Keratinocyte (primary cell): ENCODE measurements around the gene ILK. TPM values are rescaled to one million over a fixed set of nuclear protein-coding genes. Genes with fewer than 3 reads are reported as not detected.

Source experiments
- DNase-seq: peaks from one replicate; pipeline ENCODE4 v3.0.0-alpha.2; 2011; ENCODE audit warnings: low read depth, missing footprints, low spot score
- FAIRE-seq: peaks from 2 replicates; lab custom pipeline; 2011; peaks lifted over from hg19 to GRCh38; lab: Jason Lieb, UNC
- H2AFZ ChIP-seq: 2 replicates; pipeline ENCODE4 v1.6.0; 2012; ENCODE audit warnings: low read length, control low read depth, inconsistent platforms; ENCODE audit not compliant: control insufficient read depth
- H3K27ac ChIP-seq: 2 replicates; pipeline ENCODE4 v1.5.1; 2011; ENCODE audit warnings: low read length; ENCODE audit not compliant: control insufficient read depth, insufficient read depth
- H3K27me3 ChIP-seq: 3 replicates; pipeline ENCODE4 v1.6.0; 2011; ENCODE audit warnings: low read length; ENCODE audit not compliant: control insufficient read depth, insufficient read depth; ENCODE audit errors: extremely low read depth
- H3K36me3 ChIP-seq, 2 experiments: 2 replicates in 1 of 2; 3 replicates in 1 of 2; pipeline ENCODE4 v1.5.1; 2011; ENCODE audit warnings: low read length in 2 of 2, mild to moderate bottlenecking in 1 of 2; ENCODE audit not compliant: control insufficient read depth in 2 of 2, insufficient read depth in 2 of 2; ENCODE audit errors: extremely low read depth in 1 of 2
- H3K4me1 ChIP-seq: 3 replicates; pipeline ENCODE4 v1.5.1; 2011; ENCODE audit warnings: low read length; ENCODE audit not compliant: control insufficient read depth, insufficient read depth; ENCODE audit errors: extremely low read depth
- H3K4me2 ChIP-seq: 3 replicates; pipeline ENCODE4 v1.6.0; 2011; ENCODE audit warnings: low read depth, low read length; ENCODE audit not compliant: control insufficient read depth, insufficient read depth; ENCODE audit errors: extremely low read depth
- H3K4me3 ChIP-seq, 3 experiments: fragments of 200-600 bp in 1 of 3; sonication (generic) in 1 of 3; 2 replicates in 2 of 3; 3 replicates in 1 of 3; pipeline ENCODE4 v1.5.1; 2011 to 2016; ENCODE audit warnings: low read length in 3 of 3, mild to moderate bottlenecking in 3 of 3, control low read depth in 2 of 3, inconsistent platforms in 1 of 3, low read depth in 1 of 3, mixed read lengths in 1 of 3, mixed run types in 1 of 3, moderate library complexity in 1 of 3; ENCODE audit not compliant: control insufficient read depth in 2 of 3, insufficient read depth in 2 of 3; ENCODE audit errors: extremely low read depth in 1 of 3
- H3K79me2 ChIP-seq: 2 replicates; pipeline ENCODE4 v1.6.0; 2012; ENCODE audit warnings: low read length; ENCODE audit not compliant: control insufficient read depth, insufficient read depth
- H3K9ac ChIP-seq: 3 replicates; pipeline ENCODE4 v1.6.0; 2011; ENCODE audit warnings: low read length; ENCODE audit not compliant: control insufficient read depth, insufficient read depth; ENCODE audit errors: extremely low read depth
- H3K9me1 ChIP-seq: 3 replicates; pipeline ENCODE4 v1.6.0; 2011; ENCODE audit warnings: low read length; ENCODE audit not compliant: control insufficient read depth, insufficient read depth; ENCODE audit errors: extremely low read depth
- H3K9me3 ChIP-seq: 2 replicates; pipeline ENCODE4 v1.5.1; 2012; ENCODE audit warnings: low read depth, low read length; ENCODE audit not compliant: control insufficient read depth
- H4K20me1 ChIP-seq: 3 replicates; pipeline ENCODE4 v1.6.0; 2011; ENCODE audit warnings: low read length; ENCODE audit not compliant: control insufficient read depth, insufficient read depth; ENCODE audit errors: extremely low read depth
- CTCF ChIP-seq, 3 experiments: IDR thresholded peaks in 1 of 3; conservative IDR thresholded peaks in 1 of 3; optimal IDR thresholded peaks in 1 of 3; 2 replicates in 2 of 3; 3 replicates in 1 of 3; pipeline versions ENCODE3 to v1.5.1; 2011; ENCODE audit warnings: low read length in 3 of 3, mild to moderate bottlenecking in 3 of 3, moderate library complexity in 2 of 3, control low read depth in 1 of 3, inconsistent platforms in 1 of 3; ENCODE audit not compliant: insufficient read depth in 2 of 3; ENCODE audit errors: extremely low read depth in 1 of 3
- EZH2 ChIP-seq: IDR thresholded peaks from one replicate; pipeline ENCODE4 v1.6.1; 2012; ENCODE audit warnings: inconsistent platforms, mild to moderate bottlenecking, low read length, moderate library complexity
- dilution Hi-C: fragments of 300-500 bp; cut with MboI; formaldehyde crosslinking; loops from one replicate; pipeline ENCODE4 v1.7.0; 2020; ENCODE audit warnings: low sequenced_read_pairs; ENCODE audit not compliant: extremely low pct_ligation_motif_present
- polyA plus RNA-seq, 5 experiments: library from polyadenylated mRNA; depleted of rRNA in 3 of 5; stranded (reverse) in 3 of 5; stranded (forward) in 1 of 5; unstranded in 1 of 5; fragments of >200 nt; gene quantifications; 1 replicate in 1 of 5; 2 replicates in 3 of 5; 3 replicates in 1 of 5; pipeline versions ENCODE4 v1.2.1 to v1.2.3, GENCODE V29; 2011 to 2012; ENCODE audit warnings: missing spikeins in 2 of 5, low read depth in 1 of 5, low replicate concordance in 1 of 5

Gene ILK
- polyA plus RNA-seq, 1 donor (not counting 4 experiments of a cell fraction or from before 2014, with no cell fraction given), result 117 TPM

- peaks cover 5% of the 10 kb centered on the region for H3K4me1 ChIP-seq
- DNase-seq (no peak), FAIRE-seq (no peak)
- H3K4me3 ChIP-seq, result no peak overlapping the region
- no peak overlapping the region for H3K9ac ChIP-seq
- H3K27me3 ChIP-seq, result no peaks in the 10 kb centered on the region
- H3K27ac ChIP-seq, result no peak overlapping the region
- no peaks in the 10 kb centered on the region for H3K79me2 ChIP-seq
- no peaks in the 10 kb centered on the region for H4K20me1 ChIP-seq
- H2AFZ ChIP-seq, result no peak overlapping the region
- dilution Hi-C loops, result no loop called here
- H3K9me3 ChIP-seq, result no peaks in the 10 kb centered on the region
- TF ChIP-seq EZH2 (no peak), CTCF (optimal IDR thresholded peaks at IDR 0.05 in 1 of 3, IDR thresholded peaks at IDR 0.05 in 1 of 3, conservative IDR thresholded peaks at IDR 0.05 in 1 of 3; ENCODE audit: extremely low read depth in 1 of 3, insufficient read depth in 2 of 3, low read length in 3 of 3) (no peak)
- H3K36me3 ChIP-seq, result peaks cover 0 to 1% of the 10 kb centered on the region in 2 experiments
- H3K9me1 ChIP-seq, result no peaks in the 10 kb centered on the region
- no peak overlapping the region for H3K4me2 ChIP-seq
Observed at GRCh38 chr11:6567371-6567745, 36.2 kb upstream of the ILK start.

DNA sequence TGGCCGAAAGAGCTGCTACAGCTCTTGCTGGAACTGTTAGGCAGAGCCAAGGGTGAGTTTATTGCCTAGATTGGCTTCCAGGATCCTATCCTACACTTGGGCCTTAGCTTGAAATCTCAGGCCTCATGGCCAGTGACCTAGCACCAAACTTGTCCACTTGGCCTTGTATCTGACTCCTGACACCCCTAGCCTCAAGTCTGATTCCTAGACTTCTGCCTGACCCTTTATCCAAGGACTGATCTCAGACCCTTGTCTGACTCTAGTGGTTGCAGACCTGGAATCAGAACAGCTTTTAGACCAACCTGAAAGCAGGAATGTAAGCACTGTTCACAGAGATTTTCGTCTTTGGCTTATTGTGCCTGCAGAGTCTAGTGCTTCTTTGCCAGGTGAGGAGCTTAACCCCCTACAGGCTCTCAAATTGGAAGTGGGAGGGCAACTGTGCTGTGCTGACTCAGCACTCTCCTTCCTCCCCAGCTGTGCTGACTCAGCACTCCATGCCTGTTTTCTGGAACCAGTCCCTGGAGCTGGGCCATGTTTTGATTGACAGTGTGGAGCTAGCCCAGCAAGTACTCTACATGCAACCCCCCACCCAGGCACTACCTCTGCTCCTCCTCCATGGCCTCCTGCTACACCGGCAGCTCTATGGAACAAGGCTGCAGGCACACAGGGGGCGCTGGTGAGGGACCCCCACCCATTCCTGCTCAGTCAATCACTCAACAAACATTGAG is 35.2 kb upstream of the ILK start:
- Histone ChIP-seq H3K4me3 (no peak overlapping the region), H3K36me3 (peaks cover 0 to 1% of the 10 kb centered on the region in 2 experiments)
- FAIRE-seq, result peak; percentile 48

More for the DNA sequence above, 35.2 kb upstream of the ILK start:
- H3K27ac ChIP-seq, result no peak overlapping the region
- TF ChIP-seq CTCF (optimal IDR thresholded peaks at IDR 0.05 in 1 of 3, IDR thresholded peaks at IDR 0.05 in 1 of 3, conservative IDR thresholded peaks at IDR 0.05 in 1 of 3; ENCODE audit: extremely low read depth in 1 of 3, insufficient read depth in 2 of 3, low read length in 3 of 3) (no peak), EZH2 (no peak)
- H3K4me1 ChIP-seq, result peaks cover 5% of the 10 kb centered on the region
- H3K9me1 ChIP-seq, result no peaks in the 10 kb centered on the region
- H3K9me3 ChIP-seq, result no peaks in the 10 kb centered on the region
- no peaks in the 10 kb centered on the region for H4K20me1 ChIP-seq
- H3K27me3 ChIP-seq, result no peaks in the 10 kb centered on the region
- no peak overlapping the region for H3K9ac ChIP-seq
- DNase-seq, result no peak
- dilution Hi-C loops, result no loop called here
- no peak overlapping the region for H2AFZ ChIP-seq
- no peak overlapping the region for H3K4me2 ChIP-seq
- H3K79me2 ChIP-seq, result no peaks in the 10 kb centered on the region
